GM19023 (cell line): ENCODE data around the gene SHFL.

Source experiments
- ATAC-seq: cut with Tn5 transposase; IDR thresholded peaks from one replicate; pipeline ENCODE4 v1.9.1; 2021; ENCODE audit warnings: mild to moderate bottlenecking, moderate library complexity; ENCODE audit not compliant: unreplicated experiment

The SHFL gene

GRCh38 chr19:10087296-10088061, 1.4 kb downstream of the SHFL start:
- ATAC-seq, result no peak

- no peak for ATAC-seq
Observed at GRCh38 chr19:10088949-10089554, 2.9 kb downstream of the SHFL start.

- no peak for ATAC-seq
Observed at GRCh38 chr19:10089801-10090375, 3.8 kb downstream of the SHFL start.

GRCh38 chr19:10091370-10091687, 5.2 kb downstream of the SHFL start:
- no peak for ATAC-seq

GRCh38 chr19:10091895-10092641, 6.0 kb downstream of the SHFL start:
- no peak for ATAC-seq

GRCh38 chr19:10092648-10093294, 6.7 kb downstream of the SHFL start:
- no peak for ATAC-seq

- ATAC-seq, result no peak
Observed at GRCh38 chr19:10093295-10094186, 7.4 kb downstream of the SHFL start.

- no peak for ATAC-seq
Observed at GRCh38 chr19:10095622-10095947, 9.5 kb downstream of the SHFL start.

GRCh38 chr19:10095948-10096614, 10.0 kb downstream of the SHFL start:
- peak; percentile 77 for ATAC-seq

- no peak for ATAC-seq
Observed at GRCh38 chr19:10096615-10096963, 10.5 kb downstream of the SHFL start.

GRCh38 chr19:10100163-10100785, 14.2 kb downstream of the SHFL start:
- ATAC-seq, result no peak

- peak; percentile 31 for ATAC-seq
Observed at GRCh38 chr19:10102787-10103236, 16.7 kb downstream of the SHFL start.

GRCh38 chr19:10104130-10104513, 18.0 kb downstream of the SHFL start:
- ATAC-seq, result no peak

GRCh38 chr19:10104665-10105508, 18.8 kb downstream of the SHFL start:
- peak; percentile 32 for ATAC-seq

GRCh38 chr19:10105509-10106099, 19.5 kb downstream of the SHFL start:
- no peak for ATAC-seq

GRCh38 chr19:10106100-10106936, 20.2 kb downstream of the SHFL start, which contains the start of gene PPAN:
Gene PPAN (plus strand): TSS chr19:10106362. CDS start chr19:10106395, 33 bp downstream.
- ATAC-seq, result peak; percentile 40

GRCh38 chr19:10107254-10107653, 21.1 kb downstream of the SHFL start:
- no peak for ATAC-seq
